B cell (primary cell): Measurements from ENCODE around the gene XYLT2. TPM values are rescaled to one million over a fixed set of nuclear protein-coding genes. Genes with fewer than 3 reads are reported as not detected.
"Not testable (repeated sequence)": the region's sequence is repeated elsewhere in the genome, so short reads cannot be mapped to it uniquely, and the experiment has no call there.

ENCODE experiments used
- ATAC-seq: fragments of 200-7000 bp; cut with Tn5 transposase; one replicate; pipeline ENCODE4 v1.10.0; 2021; ENCODE audit warnings: low read depth, mild to moderate bottlenecking, moderate number of reproducible peaks, moderate library complexity
- CTCF ChIA-PET: fragments of 350-600 bp; sonication (Branson Sonifier 250); formaldehyde crosslinking; loops from one replicate; lab custom pipeline; 2021; ENCODE audit warnings: antibody characterized with exemption, inconsistent platforms; lab: Charles Lee
- POLR2A ChIA-PET: fragments of 350-600 bp; sonication (Branson Sonifier 250); formaldehyde crosslinking; loops from one replicate; lab custom pipeline; 2021; ENCODE audit warnings: antibody characterized with exemption; lab: Charles Lee
- DNase-seq: peaks from one replicate; pipeline ENCODE4 v3.0.0; 2013
- H2AFZ ChIP-seq: 2 replicates; pipeline ENCODE4 v1.6.1; 2012; ENCODE audit warnings: mild to moderate bottlenecking, low read depth, low read length; ENCODE audit not compliant: insufficient read depth, poor library complexity, severe bottlenecking
- H3K27ac ChIP-seq, 2 donors: 1 replicate in 1 of 2; 2 replicates in 1 of 2; pipeline ENCODE4 v1.5.1; 2012 to 2013; ENCODE audit warnings: low read length in 2 of 2, mild to moderate bottlenecking in 2 of 2, moderate library complexity in 1 of 2
- H3K27me3 ChIP-seq, 4 experiments: fragments of 200-600 bp in 1 of 4; sonication (generic) in 1 of 4; replicated peaks in 1 of 4; 1 replicate in 2 of 4; 2 replicates in 2 of 4; pipeline versions ENCODE4 v1.6.1 to v1.7.0; 2013 to 2016; ENCODE audit warnings: low read length in 3 of 4, mild to moderate bottlenecking in 2 of 4, mixed read lengths in 1 of 4, moderate library complexity in 1 of 4; ENCODE audit not compliant: insufficient read depth in 4 of 4, control insufficient read depth in 3 of 4; ENCODE audit errors: control extremely low read depth in 1 of 4
- H3K36me3 ChIP-seq, 2 experiments: replicated peaks in 1 of 2; 1 replicate in 1 of 2; 2 replicates in 1 of 2; pipeline versions ENCODE4 v1.6.1 to v1.7.1; 2013; ENCODE audit warnings: low read length in 1 of 2; ENCODE audit not compliant: insufficient read depth in 2 of 2, control insufficient read depth in 1 of 2; ENCODE audit errors: control extremely low read depth in 1 of 2, extremely low read depth in 1 of 2
- H3K4me1 ChIP-seq, 2 donors: fragments of 200-600 bp in 1 of 2; sonication (generic) in 1 of 2; 1 replicate in 1 of 2; 2 replicates in 1 of 2; pipeline versions ENCODE4 v1.5.1 to v1.6.1; 2013 to 2017; ENCODE audit warnings: low read length in 2 of 2; ENCODE audit not compliant: control insufficient read depth in 2 of 2, insufficient read depth in 2 of 2
- H3K4me2 ChIP-seq: replicated peaks from 2 replicates; pipeline ENCODE3; 2012; ENCODE audit warnings: mild to moderate bottlenecking, low read depth, low read length; ENCODE audit not compliant: poor library complexity, severe bottlenecking
- H3K4me3 ChIP-seq, 5 experiments: fragments of 200-600 bp in 1 of 5; sonication (generic) in 1 of 5; 1 replicate in 3 of 5; 2 replicates in 2 of 5; pipeline versions ENCODE4 v1.5.1 to v1.7.0; 2011 to 2016; ENCODE audit warnings: low read length in 4 of 5, mild to moderate bottlenecking in 4 of 5, low read depth in 2 of 5, control low read depth in 1 of 5, moderate library complexity in 1 of 5; ENCODE audit not compliant: insufficient read depth in 1 of 5; ENCODE audit errors: control extremely low read depth in 1 of 5, extremely low read depth in 1 of 5
- H3K79me2 ChIP-seq: fragments of 200-600 bp; sonication (generic); one replicate; pipeline ENCODE4 v1.6.0; 2016; ENCODE audit warnings: low read length; ENCODE audit not compliant: control insufficient read depth, insufficient read depth
- H3K9ac ChIP-seq: fragments of 200-600 bp; sonication (generic); 2 replicates; pipeline ENCODE4 v1.6.1; 2017; ENCODE audit warnings: mild to moderate bottlenecking, low read length, moderate library complexity
- H3K9me3 ChIP-seq, 3 donors: one replicate each; pipeline versions ENCODE4 v1.6.1 to v1.7.1; 2013; ENCODE audit warnings: low read length in 2 of 3; ENCODE audit not compliant: control insufficient read depth in 2 of 3, insufficient read depth in 1 of 3; ENCODE audit errors: control extremely low read depth in 1 of 3
- H4K20me1 ChIP-seq: 2 replicates; pipeline ENCODE4 v1.6.0; 2012; ENCODE audit warnings: mild to moderate bottlenecking, low read length; ENCODE audit not compliant: insufficient read depth, control insufficient read depth, poor library complexity, severe bottlenecking
- H3K27ac Mint-ChIP-seq: one replicate; pipeline ENCODE4 v1.8.0; 2021; ENCODE audit warnings: mixed read lengths
- H3K27me3 Mint-ChIP-seq: one replicate; pipeline ENCODE4 v1.8.0; 2021; ENCODE audit warnings: mixed read lengths
- H3K4me1 Mint-ChIP-seq: one replicate; pipeline ENCODE4 v1.8.0; 2021; ENCODE audit warnings: mixed read lengths
- H3K4me3 Mint-ChIP-seq: one replicate; pipeline ENCODE4 v1.8.0; 2021; ENCODE audit warnings: mixed read lengths
- H3K9me3 Mint-ChIP-seq: one replicate; pipeline ENCODE4 v1.8.0; 2022; ENCODE audit warnings: mixed read lengths; ENCODE audit not compliant: insufficient read depth
- CTCF ChIP-seq: fragments of 200-600 bp; IDR thresholded peaks from one replicate; pipeline ENCODE4 v1.8.0; 2022; ENCODE audit warnings: antibody characterized with exemption, mild to moderate bottlenecking
- EZH2 ChIP-seq: IDR thresholded peaks from 2 replicates; pipeline ENCODE4 v1.6.1; 2012; ENCODE audit warnings: borderline replicate concordance, low read depth, mild to moderate bottlenecking, moderate library complexity, low read length; ENCODE audit not compliant: insufficient read depth, poor library complexity, severe bottlenecking
- WGBS: methylation state at CpG from one replicate; pipeline ENCODE4 v1.1.5; 2013; ENCODE audit warnings: missing lambda C conversion rate; ENCODE audit not compliant: insufficient coverage; 5-methylcytosine and 5-hydroxymethylcytosine counted together
- intact Hi-C: fragments of 100-400 bp; cut with micrococcal nuclease; formaldehyde crosslinking; loops from one replicate; pipeline ENCODE4 v1.10.0; 2022
- polyA plus RNA-seq: library from polyadenylated mRNA; depleted of rRNA; stranded (reverse); fragments of >200 nt; gene quantifications from 2 replicates; pipeline ENCODE4 v1.2.3, GENCODE V29; 2012
- total RNA-seq, 2 donors: library from RNA; stranded (reverse); fragments of 120-200 nt in 1 of 2; gene quantifications; 1 replicate in 1 of 2; 2 replicates in 1 of 2; pipeline versions ENCODE4 v1.2.3 to v1.2.4, GENCODE V29; 2013 to 2022

XYLT2 gene
- total and polyA plus RNA-seq, 2 donors (not counting 1 experiment from before 2014, with no cell fraction given), result 21.5 to 29.9 TPM

DNA sequence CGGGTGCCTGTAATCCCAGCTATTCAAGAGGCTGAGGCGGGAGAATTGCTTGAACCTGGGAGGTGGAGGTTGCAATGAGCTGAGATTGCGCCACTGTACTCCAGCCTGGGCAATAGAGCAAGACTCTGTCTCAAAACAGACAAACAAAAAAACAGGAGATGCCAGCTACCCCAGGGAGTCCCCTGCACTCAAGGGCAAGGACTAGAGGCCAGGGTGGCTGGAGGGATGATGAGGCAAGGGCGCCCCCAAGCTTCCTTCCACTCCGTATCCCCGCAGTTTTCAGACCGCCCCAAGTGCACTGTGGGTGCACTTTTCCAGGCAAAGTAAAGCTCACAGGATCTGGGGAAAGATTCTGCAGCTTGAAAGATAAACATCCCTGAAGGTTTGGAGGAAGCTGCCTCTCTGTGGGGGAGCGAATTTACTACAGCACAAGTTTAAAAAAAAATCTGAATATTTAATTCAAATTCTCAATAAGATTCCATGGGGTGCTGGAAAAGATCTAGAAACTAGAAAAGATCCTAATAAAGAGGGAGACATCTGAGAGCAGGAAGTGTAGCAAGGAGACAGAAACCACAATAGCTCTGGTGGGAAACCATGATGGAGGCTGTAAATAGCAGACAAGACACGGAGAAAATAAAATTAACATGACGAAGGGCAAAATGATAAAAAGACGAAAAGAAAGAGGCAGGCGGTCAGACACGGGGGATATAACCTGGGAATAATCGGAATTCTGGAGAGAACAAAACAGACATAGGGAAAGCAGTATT is 12.5 kb upstream of the XYLT2 start:
- H3K36me3 ChIP-seq, DNase-seq, H3K4me1 ChIP-seq, POLR2A ChIA-PET, CTCF ChIA-PET, H3K9me3 Mint-ChIP-seq, H3K4me3 ChIP-seq, H3K27ac ChIP-seq, H3K9ac ChIP-seq, H4K20me1 ChIP-seq, ATAC-seq, H2AFZ ChIP-seq, H3K27ac Mint-ChIP-seq, H3K9me3 ChIP-seq, H3K4me2 ChIP-seq, H3K4me3 Mint-ChIP-seq, H3K27me3 ChIP-seq, intact Hi-C loops, H3K4me1 Mint-ChIP-seq, H3K79me2 ChIP-seq: not testable (repeated sequence)
- WGBS, result 55% methylated on average over 5 of the region's 14 CpGs
- H3K27me3 Mint-ChIP-seq, result peaks cover 12% of the 10 kb centered on the region

DNA sequence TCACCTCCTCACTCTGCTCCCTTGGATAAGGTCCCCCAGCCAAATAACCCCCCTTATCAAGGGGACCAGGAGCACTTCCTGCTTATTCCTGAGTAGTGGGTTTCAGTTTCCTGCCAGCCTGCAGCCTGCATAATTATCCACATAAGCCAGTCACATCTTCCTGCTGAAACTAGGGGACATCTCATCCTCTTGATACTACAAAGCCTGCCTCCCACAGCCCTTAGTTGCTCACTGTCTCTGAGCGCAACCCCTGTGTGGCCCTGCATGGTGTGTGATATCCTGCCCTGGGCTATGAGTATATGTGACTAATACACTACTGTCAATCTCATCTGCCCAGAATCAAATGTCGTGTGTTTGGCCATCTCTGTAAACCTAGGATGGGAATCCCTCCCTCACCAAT is 8.0 kb upstream of the XYLT2 start:
- Histone ChIP-seq H3K4me1 (no peaks in the 10 kb centered on the region), H3K27me3 (peaks cover 0 to 6% (median 0%) of the 10 kb centered on the region in 4 experiments), H2AFZ (no peak overlapping the region), H3K27ac (no peak overlapping the region), H3K9ac (no peak overlapping the region), H3K9me3 (peaks cover 4 to 12% (median 5%) of the 10 kb centered on the region in 3 donors), H3K36me3 (no peaks in the 10 kb centered on the region), H4K20me1 (no peaks in the 10 kb centered on the region), H3K4me2 (no peak overlapping the region), H3K79me2 (no peaks in the 10 kb centered on the region), H3K4me3 (no peak overlapping the region)
- Mint-ChIP-seq H3K4me1 (no peaks in the 10 kb centered on the region), H3K27me3 (peaks cover 9% of the 10 kb centered on the region), H3K27ac (no peak overlapping the region), H3K9me3 (peaks cover 14% of the 10 kb centered on the region), H3K4me3 (no peak overlapping the region)
- ATAC-seq (no peak), DNase-seq (no peak)
- TF ChIP-seq EZH2 (no peak), CTCF (no peak)
- intact Hi-C loops, result no loop called here
- CTCF ChIA-PET, result no interaction called here
- POLR2A ChIA-PET, result no interaction called here
- WGBS, result no CpG with 5 or more reads among the region's 2 CpGs
